ENCODE measurements around the gene SERPINB6. TPM values are rescaled to one million over a fixed set of nuclear protein-coding genes. Genes with fewer than 3 reads are reported as not detected.
"Not testable (repeated sequence)": the region's sequence is repeated elsewhere in the genome, so short reads cannot be mapped to it uniquely, and the experiment has no call there.

The SERPINB6 gene
- total RNA-seq, 1 donor = 96.3 TPM

GRCh38 chr6:2914318-2914660, 57.1 kb downstream of the SERPINB6 start:
- TF ChIP-seq, protein P1, sequence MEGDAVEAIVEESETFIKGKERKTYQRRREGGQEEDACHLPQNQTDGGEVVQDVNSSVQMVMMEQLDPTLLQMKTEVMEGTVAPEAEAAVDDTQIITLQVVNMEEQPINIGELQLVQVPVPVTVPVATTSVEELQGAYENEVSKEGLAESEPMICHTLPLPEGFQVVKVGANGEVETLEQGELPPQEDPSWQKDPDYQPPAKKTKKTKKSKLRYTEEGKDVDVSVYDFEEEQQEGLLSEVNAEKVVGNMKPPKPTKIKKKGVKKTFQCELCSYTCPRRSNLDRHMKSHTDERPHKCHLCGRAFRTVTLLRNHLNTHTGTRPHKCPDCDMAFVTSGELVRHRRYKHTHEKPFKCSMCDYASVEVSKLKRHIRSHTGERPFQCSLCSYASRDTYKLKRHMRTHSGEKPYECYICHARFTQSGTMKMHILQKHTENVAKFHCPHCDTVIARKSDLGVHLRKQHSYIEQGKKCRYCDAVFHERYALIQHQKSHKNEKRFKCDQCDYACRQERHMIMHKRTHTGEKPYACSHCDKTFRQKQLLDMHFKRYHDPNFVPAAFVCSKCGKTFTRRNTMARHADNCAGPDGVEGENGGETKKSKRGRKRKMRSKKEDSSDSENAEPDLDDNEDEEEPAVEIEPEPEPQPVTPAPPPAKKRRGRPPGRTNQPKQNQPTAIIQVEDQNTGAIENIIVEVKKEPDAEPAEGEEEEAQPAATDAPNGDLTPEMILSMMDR (IDR thresholded peaks at IDR 0.05; ENCODE audit: insufficient read depth, low read depth, low read length) = no peak
- peak; percentile 7 for DNase-seq (ENCODE audit: low read depth)
- H3K4me3 ChIP-seq (ENCODE audit: low read depth, low read length) = no peak overlapping the region

DNA sequence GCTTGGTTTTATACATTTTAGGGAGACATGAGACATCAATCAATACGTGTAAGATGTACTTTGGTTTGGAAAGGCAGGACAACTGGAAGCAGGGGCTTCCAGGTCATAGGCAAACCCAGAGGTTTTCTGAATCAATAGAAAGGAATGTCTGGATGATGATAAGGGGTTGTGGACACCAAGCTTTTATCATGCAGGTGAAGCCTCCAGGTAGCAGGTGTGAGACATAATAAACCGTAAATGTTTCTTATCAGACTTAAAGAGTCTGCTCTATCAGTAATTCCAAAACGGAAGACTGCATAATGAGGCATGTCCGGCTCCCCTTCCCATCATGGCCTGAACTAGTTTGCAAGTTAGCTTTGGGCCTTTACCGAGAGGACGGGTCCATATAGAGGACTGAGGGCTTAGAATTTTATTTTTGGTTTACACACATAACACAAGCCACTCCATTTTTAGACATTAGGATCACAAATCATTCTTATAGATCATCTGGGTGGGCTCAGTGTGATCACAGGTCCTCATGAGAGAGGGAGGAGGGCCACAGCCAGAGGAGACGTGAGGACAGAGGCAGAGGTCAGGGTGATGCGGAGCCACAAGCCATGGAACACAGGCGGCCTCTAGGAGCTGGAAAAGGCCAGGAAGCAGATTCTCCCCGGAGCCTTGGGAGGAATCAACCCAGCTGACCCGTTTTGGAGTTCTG, 57.6 kb downstream of the SERPINB6 start:
- H3K4me3 ChIP-seq (ENCODE audit: low read depth, low read length) = no peak overlapping the region
- no peak for DNase-seq (ENCODE audit: low read depth)
- TF ChIP-seq, protein P1 (IDR thresholded peaks at IDR 0.05; ENCODE audit: insufficient read depth, low read depth, low read length) = no peak

GRCh38 chr6:2911171-2911570, 60.2 kb downstream of the SERPINB6 start:
- no peak overlapping the region for H3K4me3 ChIP-seq (ENCODE audit: low read depth, low read length)
- no peak for DNase-seq (ENCODE audit: low read depth)
- TF ChIP-seq, protein P1 (IDR thresholded peaks at IDR 0.05; ENCODE audit: insufficient read depth, low read depth, low read length) = no peak

DNA sequence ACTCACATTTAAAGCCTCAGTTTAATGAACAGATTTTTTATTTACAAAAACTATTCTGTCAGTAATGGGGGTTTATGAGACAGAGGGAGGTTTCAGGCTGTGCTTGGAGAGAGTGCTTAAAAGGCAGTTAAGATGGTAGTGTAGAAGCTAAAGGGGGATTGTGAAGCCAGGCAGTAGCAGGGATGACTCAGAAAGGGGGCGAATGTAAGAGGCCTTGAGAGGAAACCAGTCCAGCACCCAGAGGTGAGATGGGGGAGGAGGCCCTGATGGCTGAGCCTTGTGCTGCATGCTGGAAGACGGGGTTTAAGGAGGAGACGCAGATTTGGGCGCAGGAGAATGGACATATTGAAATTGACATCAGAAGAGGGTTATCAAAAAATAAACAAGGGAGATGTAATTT, 61.6 kb downstream of the SERPINB6 start:
- peak; percentile 17 for DNase-seq (ENCODE audit: low read depth)
- TF ChIP-seq, protein P1 (IDR thresholded peaks at IDR 0.05; ENCODE audit: insufficient read depth, low read depth, low read length) = no peak
- no peak overlapping the region for H3K4me3 ChIP-seq (ENCODE audit: low read depth, low read length)

- not testable (repeated sequence) for H3K4me3 ChIP-seq (ENCODE audit: low read depth, low read length); DNase-seq (ENCODE audit: low read depth)
Measured at GRCh38 chr6:2909051-2909606, 62.2 kb downstream of the SERPINB6 start.

DNA sequence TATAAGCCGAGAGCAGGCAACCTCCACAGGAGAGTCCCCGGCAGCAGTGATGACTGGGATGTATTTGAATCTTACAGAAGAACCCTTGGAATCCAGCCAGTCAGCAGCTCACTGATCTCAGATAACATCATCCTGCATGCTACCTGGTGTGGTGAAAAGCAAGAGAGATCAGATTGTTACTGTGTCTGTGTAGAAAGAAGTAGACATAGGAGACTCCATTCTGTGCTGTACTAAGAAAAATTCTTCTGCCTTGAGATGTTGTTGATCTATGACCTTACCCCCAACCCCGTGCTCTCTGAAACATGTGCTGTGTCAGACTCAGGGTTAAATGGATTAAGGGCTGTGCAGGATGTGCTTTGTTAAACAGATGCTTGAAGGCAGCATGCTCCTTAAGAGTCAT, 62.9 kb downstream of the SERPINB6 start:
- not testable (repeated sequence) for H3K4me3 ChIP-seq (ENCODE audit: low read depth, low read length)
- peak; percentile 35 for DNase-seq (ENCODE audit: low read depth)

GRCh38 chr6:2903411-2904185, 67.8 kb downstream of the SERPINB6 start:
- DNase-seq (ENCODE audit: low read depth) = not testable (repeated sequence)
- peak overlapping the region; percentile 83 for H3K4me3 ChIP-seq (ENCODE audit: low read depth, low read length)

- DNase-seq (ENCODE audit: low read depth) = not testable (repeated sequence)
- peak overlapping the region; percentile 83 for H3K4me3 ChIP-seq (ENCODE audit: low read depth, low read length)
Measured at GRCh38 chr6:2901645-2902502, 69.5 kb downstream of the SERPINB6 start.
